Measurements from ENCODE around the gene LDLRAP1. TPM values are rescaled to one million over a fixed set of nuclear protein-coding genes. Genes with fewer than 3 reads are reported as not detected.

The LDLRAP1 gene
- total and polyA plus RNA-seq, 2 donors (not counting 3 experiments of a cell fraction or from before 2014, with no cell fraction given): 23.1 to 24.7 TPM

- no peak overlapping the region for H3K27ac ChIP-seq (ENCODE audit: insufficient read depth, low read depth, low read length)
- TF ChIP-seq, protein P1, sequence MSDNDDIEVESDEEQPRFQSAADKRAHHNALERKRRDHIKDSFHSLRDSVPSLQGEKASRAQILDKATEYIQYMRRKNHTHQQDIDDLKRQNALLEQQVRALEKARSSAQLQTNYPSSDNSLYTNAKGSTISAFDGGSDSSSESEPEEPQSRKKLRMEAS (IDR thresholded peaks at IDR 0.05; ENCODE audit: insufficient read depth, insufficient read length): no peak
- TF ChIP-seq JUN (IDR thresholded peaks at IDR 0.05; ENCODE audit: borderline replicate concordance, insufficient read depth, insufficient read length, low read depth): no peak
- no peak for TF ChIP-seq FOS (IDR thresholded peaks at IDR 0.05; ENCODE audit: borderline replicate concordance, insufficient read depth, low read length)
- TF ChIP-seq MYC (IDR thresholded peaks at IDR 0.05; ENCODE audit: low read depth, low read length): no peak
- no peak for TF ChIP-seq POLR2A (IDR thresholded peaks at IDR 0.05; ENCODE audit: low read depth, low read length)
- no peak for TF ChIP-seq CTCF (IDR thresholded peaks at IDR 0.05; ENCODE audit: extremely low read depth in 1 of 2, insufficient read depth in 1 of 2, low read depth in 1 of 2, low read length in 2 of 2)
- TF ChIP-seq EZH2 (IDR thresholded peaks at IDR 0.05; ENCODE audit: borderline replicate concordance, low read depth, low read length, severe bottlenecking): no peak
- no peak for TF ChIP-seq POLR2AphosphoS5 (IDR thresholded peaks at IDR 0.05; ENCODE audit: insufficient read depth, low read depth, low read length)
- no peak for TF ChIP-seq GATA2 (IDR thresholded peaks at IDR 0.05; ENCODE audit: insufficient read depth, insufficient read length, low read depth, low read length)
- no peaks in the 10 kb centered on the region for H3K9me3 ChIP-seq (replicated peaks; ENCODE audit: control insufficient read depth, insufficient read depth, low read length)
- intact Hi-C loops (cut with micrococcal nuclease) (no loop called here), dilution Hi-C loops (cut with MboI; ENCODE audit: extremely low pct_ligation_motif_present, low sequenced_read_pairs) (no loop called here)
- no peak overlapping the region for H3K4me2 ChIP-seq (ENCODE audit: insufficient read depth, low read length)
- H3K79me2 ChIP-seq (ENCODE audit: control insufficient read depth, insufficient read depth, low read length): no peaks in the 10 kb centered on the region
- no peaks in the 10 kb centered on the region for H4K20me1 ChIP-seq (replicated peaks; ENCODE audit: control insufficient read depth, extremely low read depth, insufficient read depth, low read length)
- no peak overlapping the region for H3K4me3 ChIP-seq (replicated peaks in 1 of 3; ENCODE audit: insufficient read depth in 1 of 3, low read depth in 1 of 3, low read length in 3 of 3)
- DNase-seq (ENCODE audit: low read depth, low spot score): no peak
- no peaks in the 10 kb centered on the region for H3K9me1 ChIP-seq (replicated peaks; ENCODE audit: control insufficient read depth, extremely low read depth, insufficient read depth, low read length)
- ChIA-PET POLR2A (no interaction called here), CTCF (interaction anchor here (1.7 kb wide), 1 partner anchor 26 kb away, joined by 5 read pairs; no protein-coding TSS in a partner anchor)
- peaks cover 0 to 2% of the 10 kb centered on the region in 2 experiments for H3K27me3 ChIP-seq (ENCODE audit: control insufficient read depth in 2 of 2, insufficient read depth in 2 of 2, low read length in 2 of 2)
- H3K36me3 ChIP-seq (ENCODE audit: control insufficient read depth in 2 of 2, extremely low read depth in 1 of 2, insufficient read depth in 2 of 2, low read length in 2 of 2): no peaks in the 10 kb centered on the region
- H3K4me1 ChIP-seq (ENCODE audit: control insufficient read depth, extremely low read depth, insufficient read depth, low read length): no peaks in the 10 kb centered on the region
- no peak overlapping the region for H2AFZ ChIP-seq (ENCODE audit: low read depth, low read length)
- no peak for FAIRE-seq
- no peak overlapping the region for H3K9ac ChIP-seq (replicated peaks; ENCODE audit: extremely low read depth, insufficient read depth, low read length)
- no TSS peak for BruUV-seq (replicated peaks)
These were observed 29.7 kb upstream of the LDLRAP1 start for GRCh38 chr1:25513666-25514065.

All from endothelial cell of umbilical vein (primary cell).